Activated CD4-positive, CD25-positive, alpha-beta regulatory T cell treated with anti-CD3 and anti-CD28 coated beads, Interleukin-2, amount 50 U/mL, for 72 hours (primary cell): ENCODE results near the gene BARX2.

Experiments used
- DNase-seq: peaks from one replicate; pipeline ENCODE4 v3.0.0; 2021

The BARX2 gene

GRCh38 chr11:129404731-129405130 lies 29.1 kb downstream of the BARX2 start:
- no peak for DNase-seq

- no peak for DNase-seq
These were observed 33.3 kb downstream of the BARX2 start for GRCh38 chr11:129408865-129409444.

GRCh38 chr11:129410395-129410960 lies 34.8 kb downstream of the BARX2 start:
- DNase-seq = no peak

- no peak for DNase-seq
These were observed 36.8 kb downstream of the BARX2 start for GRCh38 chr11:129412494-129412893.

- DNase-seq = no peak
These were observed 38.7 kb downstream of the BARX2 start for GRCh38 chr11:129414144-129414872.

GRCh38 chr11:129416080-129416820 lies 40.6 kb downstream of the BARX2 start:
- no peak for DNase-seq

- DNase-seq = no peak
These were observed 41.8 kb downstream of the BARX2 start for GRCh38 chr11:129417458-129417857.

- no peak for DNase-seq
These were observed 42.4 kb downstream of the BARX2 start for GRCh38 chr11:129418039-129418438.

GRCh38 chr11:129419386-129419785 lies 43.7 kb downstream of the BARX2 start:
- no peak for DNase-seq

GRCh38 chr11:129423426-129423825 lies 47.8 kb downstream of the BARX2 start:
- DNase-seq = no peak

GRCh38 chr11:129425214-129425613 lies 49.6 kb downstream of the BARX2 start:
- DNase-seq = no peak

- no peak for DNase-seq
These were observed 50.4 kb downstream of the BARX2 start for GRCh38 chr11:129426038-129426437.

- no peak for DNase-seq
These were observed 51.1 kb downstream of the BARX2 start for GRCh38 chr11:129426776-129427175.

- no peak for DNase-seq
These were observed 51.7 kb downstream of the BARX2 start for GRCh38 chr11:129427376-129427775.

- DNase-seq = no peak
These were observed 52.3 kb downstream of the BARX2 start for GRCh38 chr11:129427816-129428406.

- no peak for DNase-seq
These were observed 52.9 kb downstream of the BARX2 start for GRCh38 chr11:129428557-129428956.

- DNase-seq = no peak
These were observed 59.2 kb downstream of the BARX2 start for GRCh38 chr11:129434641-129435498.

GRCh38 chr11:129435499-129436245 lies 60.0 kb downstream of the BARX2 start:
- no peak for DNase-seq

- no peak for DNase-seq
These were observed 60.9 kb downstream of the BARX2 start for GRCh38 chr11:129436573-129436972.

GRCh38 chr11:129440028-129440713 lies 64.5 kb downstream of the BARX2 start:
- DNase-seq = no peak

- no peak for DNase-seq
These were observed 66.5 kb downstream of the BARX2 start for GRCh38 chr11:129442171-129442570.
